ENCODE measurements around the gene LGALS4.
"Not testable (repeated sequence)": the region's sequence is repeated elsewhere in the genome, so short reads cannot be mapped to it uniquely, and the experiment has no call there.

Gene LGALS4

GRCh38 chr19:38788478-38789243 lies 24.1 kb downstream of the LGALS4 start, which contains the start of gene LGALS7B:
LGALS7B (plus strand) TSS chr19:38789200; CDS start chr19:38789227, 27 bp downstream.
- Histone ChIP-seq H3K36me3 (ENCODE audit: control insufficient read depth, insufficient read depth, low read length) (no peaks in the 10 kb centered on the region), H3K4me3 (ENCODE audit: low read depth, low read length) (no peak within 1 kb of the TSS), H3K9me3 (ENCODE audit: control insufficient read depth, low read length) (no peaks in the 10 kb centered on the region), H3K27ac (no peak within 1 kb of the TSS), H3K4me1 (no peaks in the 10 kb centered on the region), H3K79me2 (no peaks in the 10 kb centered on the region), H2AFZ (no peak within 1 kb of the TSS), H3K9ac (no peak within 1 kb of the TSS), H3K27me3 (ENCODE audit: control insufficient read depth, insufficient read depth, low read length) (no peaks in the 10 kb centered on the region), H3K4me2 (ENCODE audit: low read length) (no peak within 1 kb of the TSS)
- TF ChIP-seq, protein P1, sequence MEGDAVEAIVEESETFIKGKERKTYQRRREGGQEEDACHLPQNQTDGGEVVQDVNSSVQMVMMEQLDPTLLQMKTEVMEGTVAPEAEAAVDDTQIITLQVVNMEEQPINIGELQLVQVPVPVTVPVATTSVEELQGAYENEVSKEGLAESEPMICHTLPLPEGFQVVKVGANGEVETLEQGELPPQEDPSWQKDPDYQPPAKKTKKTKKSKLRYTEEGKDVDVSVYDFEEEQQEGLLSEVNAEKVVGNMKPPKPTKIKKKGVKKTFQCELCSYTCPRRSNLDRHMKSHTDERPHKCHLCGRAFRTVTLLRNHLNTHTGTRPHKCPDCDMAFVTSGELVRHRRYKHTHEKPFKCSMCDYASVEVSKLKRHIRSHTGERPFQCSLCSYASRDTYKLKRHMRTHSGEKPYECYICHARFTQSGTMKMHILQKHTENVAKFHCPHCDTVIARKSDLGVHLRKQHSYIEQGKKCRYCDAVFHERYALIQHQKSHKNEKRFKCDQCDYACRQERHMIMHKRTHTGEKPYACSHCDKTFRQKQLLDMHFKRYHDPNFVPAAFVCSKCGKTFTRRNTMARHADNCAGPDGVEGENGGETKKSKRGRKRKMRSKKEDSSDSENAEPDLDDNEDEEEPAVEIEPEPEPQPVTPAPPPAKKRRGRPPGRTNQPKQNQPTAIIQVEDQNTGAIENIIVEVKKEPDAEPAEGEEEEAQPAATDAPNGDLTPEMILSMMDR (IDR thresholded peaks at IDR 0.05): no peak

GRCh38 chr19:38786572-38787265 lies 26.0 kb downstream of the LGALS4 start:
- no peak overlapping the region for H3K4me3 ChIP-seq (ENCODE audit: low read depth, low read length)
- no peak overlapping the region for H3K27ac ChIP-seq
- no peak overlapping the region for H3K4me2 ChIP-seq (ENCODE audit: low read length)
- no peaks in the 10 kb centered on the region for H3K27me3 ChIP-seq (ENCODE audit: control insufficient read depth, insufficient read depth, low read length)
- no peak overlapping the region for H3K9ac ChIP-seq
- no peaks in the 10 kb centered on the region for H3K36me3 ChIP-seq (ENCODE audit: control insufficient read depth, insufficient read depth, low read length)
- no peaks in the 10 kb centered on the region for H3K4me1 ChIP-seq
- H2AFZ ChIP-seq: no peak overlapping the region
- TF ChIP-seq, protein P1 (IDR thresholded peaks at IDR 0.05): no peak
- no peaks in the 10 kb centered on the region for H3K79me2 ChIP-seq
- H3K9me3 ChIP-seq (ENCODE audit: control insufficient read depth, low read length): no peaks in the 10 kb centered on the region

GRCh38 chr19:38786061-38786460 lies 26.7 kb downstream of the LGALS4 start:
- not testable (repeated sequence) for H3K4me2 ChIP-seq (ENCODE audit: low read length); H3K9ac ChIP-seq; H3K4me1 ChIP-seq; H3K9me3 ChIP-seq (ENCODE audit: control insufficient read depth, low read length); H2AFZ ChIP-seq; H3K27ac ChIP-seq; H3K36me3 ChIP-seq (ENCODE audit: control insufficient read depth, insufficient read depth, low read length); H3K4me3 ChIP-seq (ENCODE audit: low read depth, low read length); H3K27me3 ChIP-seq (ENCODE audit: control insufficient read depth, insufficient read depth, low read length); H3K79me2 ChIP-seq

- no peak overlapping the region for H3K4me2 ChIP-seq (ENCODE audit: low read length)
- H3K79me2 ChIP-seq: no peaks in the 10 kb centered on the region
- H3K27me3 ChIP-seq (ENCODE audit: control insufficient read depth, insufficient read depth, low read length): no peaks in the 10 kb centered on the region
- no peaks in the 10 kb centered on the region for H3K36me3 ChIP-seq (ENCODE audit: control insufficient read depth, insufficient read depth, low read length)
- H3K4me1 ChIP-seq: no peaks in the 10 kb centered on the region
- no peak overlapping the region for H3K27ac ChIP-seq
- H3K4me3 ChIP-seq (ENCODE audit: low read depth, low read length): no peak overlapping the region
- no peaks in the 10 kb centered on the region for H3K9me3 ChIP-seq (ENCODE audit: control insufficient read depth, low read length)
- TF ChIP-seq, protein P1 (IDR thresholded peaks at IDR 0.05): no peak
- no peak overlapping the region for H2AFZ ChIP-seq
- H3K9ac ChIP-seq: no peak overlapping the region
Measured at GRCh38 chr19:38785187-38785699, 27.5 kb downstream of the LGALS4 start.

DNA sequence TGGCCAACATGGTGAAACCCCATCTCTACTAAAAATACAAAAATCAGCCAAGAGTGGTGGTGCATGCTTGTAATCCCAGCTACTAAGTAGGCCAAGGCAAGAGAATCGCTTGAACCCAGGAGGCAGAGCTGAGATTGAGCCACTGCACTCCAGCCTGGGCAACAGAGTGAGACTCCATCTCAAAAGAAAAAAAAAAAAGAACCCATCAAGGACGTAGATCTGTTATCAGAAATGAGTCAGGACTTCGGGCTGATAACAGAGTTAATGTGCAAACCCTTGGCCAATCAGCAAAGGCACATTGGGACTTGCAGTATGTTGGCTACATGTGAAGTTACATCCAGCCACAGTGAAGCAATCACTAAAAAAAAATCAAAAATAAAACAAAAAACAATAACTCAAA lies 28.5 kb downstream of the LGALS4 start:
- Histone ChIP-seq H3K79me2 (no peaks in the 10 kb centered on the region), H3K27ac (no peak overlapping the region), H3K4me3 (ENCODE audit: low read depth, low read length) (no peak overlapping the region), H3K36me3 (ENCODE audit: control insufficient read depth, insufficient read depth, low read length) (no peaks in the 10 kb centered on the region), H3K9ac (no peak overlapping the region), H3K9me3 (ENCODE audit: control insufficient read depth, low read length) (no peaks in the 10 kb centered on the region), H3K4me1 (no peaks in the 10 kb centered on the region), H3K27me3 (ENCODE audit: control insufficient read depth, insufficient read depth, low read length) (no peaks in the 10 kb centered on the region), H3K4me2 (ENCODE audit: low read length) (no peak overlapping the region), H2AFZ (no peak overlapping the region)
- TF ChIP-seq, protein P1 (IDR thresholded peaks at IDR 0.05): no peak

GRCh38 chr19:38782212-38782611 lies 30.5 kb downstream of the LGALS4 start:
- H3K9ac ChIP-seq; H3K4me3 ChIP-seq (ENCODE audit: low read depth, low read length); H2AFZ ChIP-seq; H3K36me3 ChIP-seq (ENCODE audit: control insufficient read depth, insufficient read depth, low read length); H3K27ac ChIP-seq; H3K79me2 ChIP-seq; H3K4me2 ChIP-seq (ENCODE audit: low read length); H3K4me1 ChIP-seq; H3K9me3 ChIP-seq (ENCODE audit: control insufficient read depth, low read length); H3K27me3 ChIP-seq (ENCODE audit: control insufficient read depth, insufficient read depth, low read length): not testable (repeated sequence)
